ENCODE results near the gene AQP3.

DNA sequence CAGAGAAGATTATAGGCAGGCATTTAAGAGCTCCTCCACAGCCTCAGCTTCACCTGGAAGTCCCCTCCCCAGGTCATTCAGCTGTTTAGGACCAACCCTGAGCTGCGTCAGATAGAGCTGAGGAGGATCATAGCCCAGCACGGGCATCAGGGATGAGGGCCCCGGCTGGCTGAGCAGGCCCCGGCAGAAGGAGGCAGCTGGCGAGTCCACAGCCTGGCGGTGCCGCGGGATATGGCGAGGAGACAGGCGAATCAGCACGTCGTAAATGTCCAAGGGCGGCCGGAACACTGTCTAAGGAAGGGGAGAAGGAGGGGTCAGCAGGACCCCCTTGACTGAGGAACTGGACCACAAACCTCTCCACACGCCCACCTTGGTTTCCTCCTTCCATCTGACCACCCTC is 15.8 kb upstream of the AQP3 start:
- TF ChIP-seq, protein P1, sequence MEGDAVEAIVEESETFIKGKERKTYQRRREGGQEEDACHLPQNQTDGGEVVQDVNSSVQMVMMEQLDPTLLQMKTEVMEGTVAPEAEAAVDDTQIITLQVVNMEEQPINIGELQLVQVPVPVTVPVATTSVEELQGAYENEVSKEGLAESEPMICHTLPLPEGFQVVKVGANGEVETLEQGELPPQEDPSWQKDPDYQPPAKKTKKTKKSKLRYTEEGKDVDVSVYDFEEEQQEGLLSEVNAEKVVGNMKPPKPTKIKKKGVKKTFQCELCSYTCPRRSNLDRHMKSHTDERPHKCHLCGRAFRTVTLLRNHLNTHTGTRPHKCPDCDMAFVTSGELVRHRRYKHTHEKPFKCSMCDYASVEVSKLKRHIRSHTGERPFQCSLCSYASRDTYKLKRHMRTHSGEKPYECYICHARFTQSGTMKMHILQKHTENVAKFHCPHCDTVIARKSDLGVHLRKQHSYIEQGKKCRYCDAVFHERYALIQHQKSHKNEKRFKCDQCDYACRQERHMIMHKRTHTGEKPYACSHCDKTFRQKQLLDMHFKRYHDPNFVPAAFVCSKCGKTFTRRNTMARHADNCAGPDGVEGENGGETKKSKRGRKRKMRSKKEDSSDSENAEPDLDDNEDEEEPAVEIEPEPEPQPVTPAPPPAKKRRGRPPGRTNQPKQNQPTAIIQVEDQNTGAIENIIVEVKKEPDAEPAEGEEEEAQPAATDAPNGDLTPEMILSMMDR (IDR thresholded peaks at IDR 0.05): no peak
- no peak for TF ChIP-seq SIN3A (IDR thresholded peaks at IDR 0.05; ENCODE audit: borderline replicate concordance, insufficient read depth, low read depth, low read length)
